ENCODE results near the gene SAE1.

GRCh38 chr19:47210180-47210490, 79.5 kb downstream of the SAE1 start:
- no peak for TF ChIP-seq POLR2AphosphoS5 (IDR thresholded peaks at IDR 0.05; ENCODE audit: low read length)
- no peak for TF ChIP-seq CTCF (IDR thresholded peaks at IDR 0.05 in 2 of 3, conservative IDR thresholded peaks at IDR 0.05 in 1 of 3; ENCODE audit: control insufficient read depth in 2 of 3, extremely low read depth in 1 of 3, insufficient read depth in 1 of 3, low read depth in 3 of 3, low read length in 3 of 3)
- no peak for TF ChIP-seq LARP7 (IDR thresholded peaks at IDR 0.05)
- no peak for TF ChIP-seq TAF1 (IDR thresholded peaks at IDR 0.05; ENCODE audit: borderline replicate concordance, low read depth, low read length)
- no peak for TF ChIP-seq SKIL (IDR thresholded peaks at IDR 0.05; ENCODE audit: low read depth, poor library complexity, severe bottlenecking)
- TF ChIP-seq CEBPB (IDR thresholded peaks at IDR 0.05; ENCODE audit: borderline replicate concordance in 1 of 2, low read depth in 2 of 2, low read length in 2 of 2), result no peak
- TF ChIP-seq BHLHE40 (IDR thresholded peaks at IDR 0.05; ENCODE audit: borderline replicate concordance in 1 of 2, low read depth in 2 of 2, low read length in 1 of 2), result no peak
- TF ChIP-seq CEBPZ (IDR thresholded peaks at IDR 0.05; ENCODE audit: low read depth, low read length), result no peak
- no peak for TF ChIP-seq POLR2A (IDR thresholded peaks at IDR 0.05; ENCODE audit: low read depth, low read length)
- TF ChIP-seq RBBP5 (conservative IDR thresholded peaks at IDR 0.05), result no peak
- TF ChIP-seq MAX (IDR thresholded peaks at IDR 0.05; ENCODE audit: low read depth, low read length), result no peak
- no peak for TF ChIP-seq E2F4 (IDR thresholded peaks at IDR 0.05; ENCODE audit: low read depth, low read length)
- TF ChIP-seq NKRF (conservative IDR thresholded peaks at IDR 0.05), result no peak

Measured in GM12878 (cell line).